Activated CD4-positive, alpha-beta T cell treated with anti-CD3 and anti-CD28 coated beads, Interleukin-2, amount 50 U/mL, for 4 hours (primary cell): ENCODE measurements around the gene NR5A1.

ENCODE experiments used
- DNase-seq, 2 experiments: peaks; one replicate each; pipeline ENCODE4 v3.0.0-alpha.2; 2020

Gene NR5A1

GRCh38 chr9:124456341-124457078, 50.7 kb downstream of the NR5A1 start:
- DNase-seq: no peak

- no peak for DNase-seq
Measured at GRCh38 chr9:124455820-124456219, 51.4 kb downstream of the NR5A1 start.

- no peak for DNase-seq
Measured at GRCh38 chr9:124454791-124455443, 52.3 kb downstream of the NR5A1 start.

GRCh38 chr9:124454296-124454695, 52.9 kb downstream of the NR5A1 start:
- DNase-seq: no peak

GRCh38 chr9:124453586-124454191, 53.5 kb downstream of the NR5A1 start:
- no peak for DNase-seq

GRCh38 chr9:124452841-124453585, 54.2 kb downstream of the NR5A1 start:
- DNase-seq: no peak

GRCh38 chr9:124452326-124452725, 54.9 kb downstream of the NR5A1 start:
- no peak for DNase-seq

- no peak for DNase-seq
Measured at GRCh38 chr9:124450931-124451661, 56.1 kb downstream of the NR5A1 start.

GRCh38 chr9:124450241-124450924, 56.8 kb downstream of the NR5A1 start, which contains the start of gene ADGRD2:
Gene ADGRD2 (plus strand): TSS chr9:124450451. CDS start chr9:124451667, 1,216 bp downstream.
- no peak for DNase-seq

- DNase-seq: no peak
Measured at GRCh38 chr9:124449381-124450151, 57.6 kb downstream of the NR5A1 start.

GRCh38 chr9:124448019-124448418, 59.2 kb downstream of the NR5A1 start:
- DNase-seq: no peak

GRCh38 chr9:124447297-124447661, 59.9 kb downstream of the NR5A1 start:
- no peak for DNase-seq

GRCh38 chr9:124444166-124444565, 63.0 kb downstream of the NR5A1 start:
- no peak for DNase-seq

GRCh38 chr9:124443625-124444024, 63.6 kb downstream of the NR5A1 start:
- no peak for DNase-seq

GRCh38 chr9:124442826-124443225, 64.4 kb downstream of the NR5A1 start:
- DNase-seq: no peak

GRCh38 chr9:124442379-124442778, 64.8 kb downstream of the NR5A1 start:
- no peak for DNase-seq

- no peak for DNase-seq
Measured at GRCh38 chr9:124441291-124441690, 65.9 kb downstream of the NR5A1 start.

GRCh38 chr9:124440786-124441185, 66.4 kb downstream of the NR5A1 start:
- DNase-seq: no peak

GRCh38 chr9:124439686-124440243, 67.4 kb downstream of the NR5A1 start:
- no peak for DNase-seq

- DNase-seq: no peak
Measured at GRCh38 chr9:124439086-124439485, 68.1 kb downstream of the NR5A1 start.

- no peak for DNase-seq
Measured at GRCh38 chr9:124438091-124438490, 69.1 kb downstream of the NR5A1 start.
